Measurements from ENCODE around the gene AQP12A. TPM values are rescaled to one million over a fixed set of nuclear protein-coding genes. Genes with fewer than 3 reads are reported as not detected.

AQP12A gene
- total RNA-seq, 1 experiment from 2014 or later = not detected

DNA sequence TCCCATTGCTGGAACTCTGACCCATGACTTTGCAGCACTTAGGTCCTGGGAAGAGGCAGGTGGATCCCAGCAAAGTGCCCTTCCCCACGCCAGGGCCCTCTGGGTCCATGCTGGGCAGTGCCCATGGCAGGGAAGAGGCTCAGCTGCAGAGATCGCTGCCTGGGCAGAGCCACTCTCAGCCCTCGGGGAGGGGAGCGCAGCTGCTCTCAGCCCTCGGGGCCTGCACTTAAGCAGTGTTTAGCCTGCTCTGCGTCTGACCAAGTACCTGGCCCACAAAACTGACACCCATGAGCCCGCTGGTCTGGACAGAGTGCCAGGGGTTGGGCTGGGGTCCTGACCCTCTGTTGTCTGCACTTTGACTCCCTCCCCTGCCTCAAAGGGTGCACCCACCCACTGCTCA is 46.3 kb downstream of the AQP12A start:
- Histone ChIP-seq H3K9me2 (ENCODE audit: insufficient read depth) (no peaks in the 10 kb centered on the region), H3K9ac (ENCODE audit: low read length) (no peak overlapping the region), H2AFZ (ENCODE audit: low read depth, low read length, poor library complexity, severe bottlenecking) (no peak overlapping the region), H3K4me2 (ENCODE audit: low read length) (no peak overlapping the region), H3K27ac (ENCODE audit: low read depth, low read length) (no peak overlapping the region), H3K4me1 (ENCODE audit: control insufficient read depth in 1 of 2, insufficient read depth in 2 of 2, low read length in 2 of 2) (peaks cover 10 to 43% of the 10 kb centered on the region in 2 experiments), H3K9me3 (ENCODE audit: control insufficient read depth in 1 of 2, insufficient read depth in 1 of 2, low read depth in 1 of 2, low read length in 2 of 2) (no peaks in the 10 kb centered on the region), H3K79me2 (ENCODE audit: insufficient read depth, low read length) (no peaks in the 10 kb centered on the region), H4K20me1 (ENCODE audit: insufficient read depth) (no peaks in the 10 kb centered on the region), H3K27me3 (ENCODE audit: insufficient read depth, low read length) (no peaks in the 10 kb centered on the region), H3K36me3 (ENCODE audit: control insufficient read depth in 1 of 2, insufficient read depth in 2 of 2, low read length in 2 of 2) (no peaks in the 10 kb centered on the region), H3K4me3 (replicated peaks in 1 of 2; ENCODE audit: low read depth in 1 of 2, low read length in 2 of 2) (no peak overlapping the region)
- ChIA-PET CTCF (no interaction called here), POLR2A (no interaction called here), RAD21 (ENCODE audit: low non-redundant PET in 1 of 2, low total read pairs in 2 of 2, uncharacterized antibody in 2 of 2, unreplicated experiment in 2 of 2) (no interaction called here)
- BruUV-seq (replicated peaks) = no TSS peak
- ATAC-seq = no peak
- intact Hi-C loops (cut with micrococcal nuclease) = no loop called here
- DNase-seq (ENCODE audit: low read depth, low spot score) = no peak
- TF ChIP-seq RAD21 (IDR thresholded peaks at IDR 0.05; ENCODE audit: low read depth) (no peak), POLR2A (IDR thresholded peaks at IDR 0.05; ENCODE audit: borderline replicate concordance, extremely low read depth, insufficient read depth, insufficient read length) (no peak), EZH2 (IDR thresholded peaks at IDR 0.05) (no peak), EGR1 (IDR thresholded peaks at IDR 0.05; ENCODE audit: low read depth) (no peak), JUND (IDR thresholded peaks at IDR 0.05) (no peak)
- TF ChIP-seq, protein P1, sequence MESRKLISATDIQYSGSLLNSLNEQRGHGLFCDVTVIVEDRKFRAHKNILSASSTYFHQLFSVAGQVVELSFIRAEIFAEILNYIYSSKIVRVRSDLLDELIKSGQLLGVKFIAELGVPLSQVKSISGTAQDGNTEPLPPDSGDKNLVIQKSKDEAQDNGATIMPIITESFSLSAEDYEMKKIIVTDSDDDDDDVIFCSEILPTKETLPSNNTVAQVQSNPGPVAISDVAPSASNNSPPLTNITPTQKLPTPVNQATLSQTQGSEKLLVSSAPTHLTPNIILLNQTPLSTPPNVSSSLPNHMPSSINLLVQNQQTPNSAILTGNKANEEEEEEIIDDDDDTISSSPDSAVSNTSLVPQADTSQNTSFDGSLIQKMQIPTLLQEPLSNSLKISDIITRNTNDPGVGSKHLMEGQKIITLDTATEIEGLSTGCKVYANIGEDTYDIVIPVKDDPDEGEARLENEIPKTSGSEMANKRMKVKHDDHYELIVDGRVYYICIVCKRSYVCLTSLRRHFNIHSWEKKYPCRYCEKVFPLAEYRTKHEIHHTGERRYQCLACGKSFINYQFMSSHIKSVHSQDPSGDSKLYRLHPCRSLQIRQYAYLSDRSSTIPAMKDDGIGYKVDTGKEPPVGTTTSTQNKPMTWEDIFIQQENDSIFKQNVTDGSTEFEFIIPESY (IDR thresholded peaks at IDR 0.05; ENCODE audit: extremely low read depth, insufficient replicate concordance, low read length) = no peak
- TF ChIP-seq, protein P2, sequence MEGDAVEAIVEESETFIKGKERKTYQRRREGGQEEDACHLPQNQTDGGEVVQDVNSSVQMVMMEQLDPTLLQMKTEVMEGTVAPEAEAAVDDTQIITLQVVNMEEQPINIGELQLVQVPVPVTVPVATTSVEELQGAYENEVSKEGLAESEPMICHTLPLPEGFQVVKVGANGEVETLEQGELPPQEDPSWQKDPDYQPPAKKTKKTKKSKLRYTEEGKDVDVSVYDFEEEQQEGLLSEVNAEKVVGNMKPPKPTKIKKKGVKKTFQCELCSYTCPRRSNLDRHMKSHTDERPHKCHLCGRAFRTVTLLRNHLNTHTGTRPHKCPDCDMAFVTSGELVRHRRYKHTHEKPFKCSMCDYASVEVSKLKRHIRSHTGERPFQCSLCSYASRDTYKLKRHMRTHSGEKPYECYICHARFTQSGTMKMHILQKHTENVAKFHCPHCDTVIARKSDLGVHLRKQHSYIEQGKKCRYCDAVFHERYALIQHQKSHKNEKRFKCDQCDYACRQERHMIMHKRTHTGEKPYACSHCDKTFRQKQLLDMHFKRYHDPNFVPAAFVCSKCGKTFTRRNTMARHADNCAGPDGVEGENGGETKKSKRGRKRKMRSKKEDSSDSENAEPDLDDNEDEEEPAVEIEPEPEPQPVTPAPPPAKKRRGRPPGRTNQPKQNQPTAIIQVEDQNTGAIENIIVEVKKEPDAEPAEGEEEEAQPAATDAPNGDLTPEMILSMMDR (IDR thresholded peaks at IDR 0.05 in 2 of 3, conservative IDR thresholded peaks at IDR 0.05 in 1 of 3; ENCODE audit: borderline replicate concordance in 1 of 3, insufficient read depth in 1 of 3, low read depth in 2 of 3, low read length in 2 of 3) = no peak

All from HCT116 (cell line).